ENCODE measurements around the gene HIVEP3.

- TF ChIP-seq, protein P1, sequence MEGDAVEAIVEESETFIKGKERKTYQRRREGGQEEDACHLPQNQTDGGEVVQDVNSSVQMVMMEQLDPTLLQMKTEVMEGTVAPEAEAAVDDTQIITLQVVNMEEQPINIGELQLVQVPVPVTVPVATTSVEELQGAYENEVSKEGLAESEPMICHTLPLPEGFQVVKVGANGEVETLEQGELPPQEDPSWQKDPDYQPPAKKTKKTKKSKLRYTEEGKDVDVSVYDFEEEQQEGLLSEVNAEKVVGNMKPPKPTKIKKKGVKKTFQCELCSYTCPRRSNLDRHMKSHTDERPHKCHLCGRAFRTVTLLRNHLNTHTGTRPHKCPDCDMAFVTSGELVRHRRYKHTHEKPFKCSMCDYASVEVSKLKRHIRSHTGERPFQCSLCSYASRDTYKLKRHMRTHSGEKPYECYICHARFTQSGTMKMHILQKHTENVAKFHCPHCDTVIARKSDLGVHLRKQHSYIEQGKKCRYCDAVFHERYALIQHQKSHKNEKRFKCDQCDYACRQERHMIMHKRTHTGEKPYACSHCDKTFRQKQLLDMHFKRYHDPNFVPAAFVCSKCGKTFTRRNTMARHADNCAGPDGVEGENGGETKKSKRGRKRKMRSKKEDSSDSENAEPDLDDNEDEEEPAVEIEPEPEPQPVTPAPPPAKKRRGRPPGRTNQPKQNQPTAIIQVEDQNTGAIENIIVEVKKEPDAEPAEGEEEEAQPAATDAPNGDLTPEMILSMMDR (IDR thresholded peaks at IDR 0.05): no peak
- TF ChIP-seq POLR2A (IDR thresholded peaks at IDR 0.05) (no peak), EP300 (IDR thresholded peaks at IDR 0.05) (no peak)
Observed at GRCh38 chr1:41767534-41768525, 150.9 kb downstream of the HIVEP3 start.

Data from tibial nerve (tissue), 4 donors.